ENCODE measurements around the gene TTC16. TPM values are rescaled to one million over a fixed set of nuclear protein-coding genes. Genes with fewer than 3 reads are reported as not detected.

TTC16 gene
- total and polyA plus RNA-seq, 7 donors, result 0.01 to 0.10 (median 0.03) TPM; not detected in 4

DNA sequence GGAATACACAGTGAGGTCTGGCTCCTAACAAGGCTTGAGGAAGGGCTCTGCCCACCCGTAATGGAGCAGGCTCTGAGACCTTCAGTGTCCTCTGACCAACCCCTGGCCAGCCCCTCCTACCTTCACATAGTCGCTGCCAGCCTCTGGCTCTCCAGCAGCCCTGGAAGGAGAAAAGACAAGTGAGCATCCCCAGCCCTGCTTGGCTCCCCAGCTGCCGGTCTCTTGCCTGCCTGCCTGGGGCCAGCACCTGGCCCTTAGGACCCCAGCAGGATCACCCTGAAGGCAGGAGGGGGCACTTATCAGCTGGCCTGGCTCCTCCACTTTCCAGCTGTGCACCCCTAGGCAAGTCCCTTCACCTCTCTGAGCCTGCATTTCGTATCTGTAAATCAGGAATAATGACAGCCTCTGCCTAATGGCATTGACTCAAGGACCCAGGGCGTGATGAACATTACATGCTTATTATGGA is 45.6 kb downstream of the TTC16 start:
- Histone ChIP-seq H3K9me3 (no peaks in the 10 kb centered on the region), H3K27ac (peak overlapping the region; percentile 16), H3K4me1 (peaks cover 4% of the 10 kb centered on the region), H3K36me3 (ENCODE audit: insufficient read depth in 1 of 2, low read depth in 1 of 2) (no peaks in the 10 kb centered on the region), H3K4me3 (peak overlapping the region; percentile 46), H3K27me3 (ENCODE audit: insufficient read depth in 3 of 3, low read length in 2 of 3) (peaks cover 0 to 9% (median 3%) of the 10 kb centered on the region in 3 donors)
- intact Hi-C loops (cut with DNase I), result no loop called here
- ATAC-seq (no peak), DNase-seq (no peak)
- 27 to 36% (median 27%) methylated on average over 5 of the region's 5 CpGs for WGBS, 3 donors
- TF ChIP-seq, protein P1, sequence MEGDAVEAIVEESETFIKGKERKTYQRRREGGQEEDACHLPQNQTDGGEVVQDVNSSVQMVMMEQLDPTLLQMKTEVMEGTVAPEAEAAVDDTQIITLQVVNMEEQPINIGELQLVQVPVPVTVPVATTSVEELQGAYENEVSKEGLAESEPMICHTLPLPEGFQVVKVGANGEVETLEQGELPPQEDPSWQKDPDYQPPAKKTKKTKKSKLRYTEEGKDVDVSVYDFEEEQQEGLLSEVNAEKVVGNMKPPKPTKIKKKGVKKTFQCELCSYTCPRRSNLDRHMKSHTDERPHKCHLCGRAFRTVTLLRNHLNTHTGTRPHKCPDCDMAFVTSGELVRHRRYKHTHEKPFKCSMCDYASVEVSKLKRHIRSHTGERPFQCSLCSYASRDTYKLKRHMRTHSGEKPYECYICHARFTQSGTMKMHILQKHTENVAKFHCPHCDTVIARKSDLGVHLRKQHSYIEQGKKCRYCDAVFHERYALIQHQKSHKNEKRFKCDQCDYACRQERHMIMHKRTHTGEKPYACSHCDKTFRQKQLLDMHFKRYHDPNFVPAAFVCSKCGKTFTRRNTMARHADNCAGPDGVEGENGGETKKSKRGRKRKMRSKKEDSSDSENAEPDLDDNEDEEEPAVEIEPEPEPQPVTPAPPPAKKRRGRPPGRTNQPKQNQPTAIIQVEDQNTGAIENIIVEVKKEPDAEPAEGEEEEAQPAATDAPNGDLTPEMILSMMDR (IDR thresholded peaks at IDR 0.05), result no peak

DNA sequence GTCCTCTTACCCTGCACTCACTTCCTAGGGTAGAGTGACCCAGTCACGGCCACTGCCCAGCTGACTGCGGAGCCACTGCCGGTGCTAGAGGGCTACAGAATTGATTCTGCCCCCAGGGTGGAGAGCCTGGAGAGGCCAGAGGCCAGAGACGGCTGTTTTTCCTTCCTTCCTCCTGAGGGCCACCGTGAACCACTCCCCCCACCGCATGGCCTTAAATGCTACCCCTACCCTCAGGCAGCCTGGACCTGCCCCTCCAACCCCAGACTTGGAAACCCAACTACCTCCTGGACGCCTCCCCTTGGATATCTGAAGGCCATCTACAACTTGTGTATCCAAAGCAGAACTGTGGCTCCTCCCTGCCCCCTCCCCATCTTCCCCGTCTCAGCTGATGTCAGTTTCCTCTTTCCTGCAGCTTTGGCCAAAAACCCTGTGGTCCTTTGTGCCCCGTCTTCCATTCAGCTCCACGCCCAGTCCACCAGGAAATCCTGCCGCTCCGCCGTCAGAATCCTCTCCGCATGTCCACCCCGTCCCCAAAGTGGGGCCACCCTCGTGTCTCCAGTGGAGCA is 46.3 kb downstream of the TTC16 start:
- Histone ChIP-seq H3K4me3 (peak overlapping the region; percentile 46), H3K36me3 (ENCODE audit: insufficient read depth in 1 of 2, low read depth in 1 of 2) (no peaks in the 10 kb centered on the region), H3K27me3 (ENCODE audit: insufficient read depth in 3 of 3, low read length in 2 of 3) (peaks cover 0 to 4% (median 3%) of the 10 kb centered on the region in 3 donors), H3K4me1 (peaks cover 4% of the 10 kb centered on the region), H3K9me3 (no peaks in the 10 kb centered on the region), H3K27ac (peak overlapping the region; percentile 65)
- intact Hi-C loops (cut with DNase I), result no loop called here
- ATAC-seq (peak in 3 of 4 donors; percentile 46 to 70 (median 65)), DNase-seq (peak in 1 of 2 donors; percentile 67)
- WGBS, 3 donors, result 41 to 45% (median 45%) methylated on average over 16 of the region's 16 CpGs
- TF ChIP-seq, protein P1 (IDR thresholded peaks at IDR 0.05), result no peak

DNA sequence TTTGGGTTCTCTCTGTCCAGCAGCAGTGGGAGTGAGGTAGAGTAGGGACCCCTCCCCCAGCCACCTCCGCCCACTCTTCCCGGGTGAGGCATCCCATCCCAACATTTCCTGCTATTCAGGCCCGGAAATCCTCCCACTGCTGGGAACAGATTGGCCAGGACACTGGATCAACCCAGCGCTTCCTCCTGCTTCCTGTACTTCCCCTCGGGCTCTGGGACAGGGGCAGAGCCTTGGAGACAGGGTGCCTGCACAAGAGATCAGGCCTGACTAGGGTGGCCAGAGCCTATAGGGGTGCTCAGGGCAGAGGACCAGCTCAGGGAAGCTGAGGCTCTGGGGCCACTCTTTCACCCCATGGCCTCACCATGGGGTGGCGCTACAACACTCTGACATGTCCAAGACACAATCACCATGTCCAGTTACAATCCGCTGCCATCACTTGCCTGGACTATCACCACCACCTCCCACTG is 48.1 kb downstream of the TTC16 start:
- Histone ChIP-seq H3K36me3 (ENCODE audit: insufficient read depth in 1 of 2, low read depth in 1 of 2) (no peaks in the 10 kb centered on the region), H3K4me1 (peaks cover 4% of the 10 kb centered on the region), H3K27me3 (ENCODE audit: insufficient read depth in 3 of 3, low read length in 2 of 3) (peaks cover 0 to 4% (median 3%) of the 10 kb centered on the region in 3 donors), H3K4me3 (no peak overlapping the region), H3K27ac (peak overlapping the region; percentile 65), H3K9me3 (no peaks in the 10 kb centered on the region)
- peak; percentile 50 to 69 (median 64) for ATAC-seq
- DNase-seq, result peak; percentile 63 to 67
- 41 to 55% (median 49%) methylated on average over 7 of the region's 7 CpGs for WGBS, 3 donors
- TF ChIP-seq, protein P1 (IDR thresholded peaks at IDR 0.05), result peak; percentile 25
- intact Hi-C loops (cut with DNase I), result no loop called here

DNA sequence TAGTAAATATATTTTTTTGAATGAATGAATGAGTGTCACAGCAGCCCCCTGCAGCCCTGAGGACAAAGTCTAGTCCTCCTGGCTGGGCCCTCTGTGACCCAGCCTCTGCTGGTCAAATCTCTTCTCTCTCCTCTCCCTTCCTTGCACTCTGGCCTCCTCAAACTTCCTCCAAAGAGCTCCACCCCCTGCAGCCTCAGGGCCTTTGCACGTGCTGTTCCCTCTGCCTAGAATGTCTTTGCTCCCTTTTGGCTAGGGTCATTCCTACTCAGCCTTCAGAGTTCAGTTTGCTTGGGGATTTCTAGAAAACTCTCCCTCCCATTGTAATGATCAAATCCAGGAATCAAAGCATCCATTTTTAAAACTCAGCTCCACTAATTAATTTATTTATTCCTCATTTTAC is 49.5 kb downstream of the TTC16 start:
- no peak overlapping the region for H3K4me3 ChIP-seq
- TF ChIP-seq, protein P1 (IDR thresholded peaks at IDR 0.05), result no peak
- no peak for ATAC-seq
- no peaks in the 10 kb centered on the region for H3K36me3 ChIP-seq (ENCODE audit: insufficient read depth in 1 of 2, low read depth in 1 of 2)
- H3K4me1 ChIP-seq, result peaks cover 4% of the 10 kb centered on the region
- peaks cover 0 to 4% (median 3%) of the 10 kb centered on the region in 3 donors for H3K27me3 ChIP-seq (ENCODE audit: insufficient read depth in 3 of 3, low read length in 2 of 3)
- DNase-seq, result no peak
- WGBS, 3 donors, result 72 to 86% (median 79%) methylated on average over 1 of the region's 1 CpG
- no peaks in the 10 kb centered on the region for H3K9me3 ChIP-seq
- intact Hi-C loops (cut with DNase I), result no loop called here
- no peak overlapping the region for H3K27ac ChIP-seq

Measured in psoas muscle (tissue), 8 donors.